NCI-H2171 (cell line): ENCODE measurements around the gene IFT43.

ENCODE experiments used
- DNase-seq: peaks from one replicate; lab custom pipeline; 2025; lab: John Stamatoyannopoulos, UW

Gene IFT43

DNA sequence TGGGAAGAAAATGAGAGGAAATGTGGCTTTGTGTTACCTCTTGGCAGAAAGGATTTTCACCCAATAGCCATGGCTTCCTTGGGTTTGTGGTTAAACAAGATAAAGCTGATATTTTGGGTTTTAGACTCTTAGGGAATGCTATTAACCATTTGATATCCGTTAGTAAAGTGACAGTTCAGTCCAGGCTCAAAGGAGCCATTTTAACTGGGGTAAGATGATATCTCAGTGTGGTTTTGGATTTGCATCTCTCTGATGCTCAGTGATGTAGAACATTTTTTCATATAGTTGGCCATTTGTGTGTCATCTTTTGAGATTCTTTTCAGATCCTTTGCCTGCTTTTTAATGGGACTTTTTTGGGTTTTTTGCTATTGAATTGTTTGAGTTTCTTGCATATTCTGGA, 30.1 kb downstream of the IFT43 start:
- DNase-seq, result no peak

DNA sequence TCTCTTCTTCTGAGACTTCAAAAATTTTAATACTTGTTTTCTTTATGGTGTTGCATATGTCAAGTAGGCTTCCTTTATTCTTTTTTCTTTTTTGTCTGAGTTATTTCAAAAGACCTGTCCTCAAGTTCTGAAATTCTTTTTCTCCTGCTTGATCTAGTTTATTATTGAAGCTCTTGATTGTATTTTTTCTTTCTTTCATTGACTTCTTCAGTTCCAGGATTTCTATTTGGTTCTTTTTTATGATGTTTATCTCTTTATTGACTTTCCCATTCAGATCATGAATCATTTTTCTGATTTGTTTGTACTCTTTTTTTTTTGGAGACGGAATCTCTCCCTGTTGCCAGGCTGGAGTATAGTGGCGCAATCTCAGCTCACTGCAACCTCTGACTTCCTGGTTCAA, 34.1 kb downstream of the IFT43 start:
- DNase-seq, result no peak

DNA sequence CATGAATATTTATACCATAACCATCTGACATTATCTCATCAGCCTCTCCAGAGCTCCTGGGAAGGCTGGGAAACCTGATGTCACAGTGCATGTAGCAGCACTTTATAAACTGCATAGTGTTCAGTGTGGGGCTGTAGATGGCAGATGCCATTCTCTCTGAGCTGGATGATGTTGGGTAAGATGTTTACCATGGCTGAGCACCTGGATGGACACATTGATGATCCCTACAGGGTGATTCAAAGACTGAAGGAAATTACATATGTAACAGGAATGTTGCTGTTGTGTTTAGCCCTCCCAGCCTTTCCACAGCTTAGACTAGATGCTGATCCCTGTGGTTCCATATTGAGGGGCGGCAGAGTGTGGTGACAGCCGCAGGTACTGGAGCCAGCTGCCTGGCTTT, 37.4 kb downstream of the IFT43 start:
- DNase-seq, result no peak

GRCh38 chr14:76023757-76024156, 38.2 kb downstream of the IFT43 start:
- no peak for DNase-seq

DNA sequence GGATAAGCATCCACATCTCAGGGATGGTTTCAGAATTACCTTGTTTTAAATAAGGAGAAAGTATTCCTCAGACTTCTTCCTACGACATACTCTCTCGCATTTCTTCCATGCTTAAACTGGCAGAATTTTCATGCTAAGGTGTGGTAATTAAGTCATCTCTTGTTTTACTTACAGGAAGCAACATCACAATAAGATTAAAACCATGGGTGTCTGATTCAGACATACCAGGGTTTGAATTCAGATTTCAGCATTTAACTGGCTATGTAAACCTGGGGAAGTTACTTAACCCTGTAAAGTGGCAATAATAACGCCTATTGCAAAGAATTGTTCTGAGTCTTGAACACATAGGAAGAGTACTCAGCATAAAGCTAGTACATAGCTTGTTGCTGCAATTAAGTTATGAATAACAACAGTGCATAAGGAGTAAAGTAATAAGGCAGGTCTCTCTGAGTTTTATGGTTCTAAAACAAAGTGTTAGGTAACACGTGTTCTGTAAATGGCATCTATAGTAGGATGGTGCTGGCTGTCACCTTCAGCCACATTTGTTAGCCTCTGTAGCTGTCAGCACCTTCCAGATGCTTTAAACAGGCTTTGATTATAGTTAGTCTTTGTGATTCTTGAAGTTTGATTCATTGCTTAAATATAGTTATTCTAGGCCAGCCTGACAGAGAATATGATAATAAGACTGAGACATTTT, 38.8 kb downstream of the IFT43 start:
- DNase-seq, result no peak

DNA sequence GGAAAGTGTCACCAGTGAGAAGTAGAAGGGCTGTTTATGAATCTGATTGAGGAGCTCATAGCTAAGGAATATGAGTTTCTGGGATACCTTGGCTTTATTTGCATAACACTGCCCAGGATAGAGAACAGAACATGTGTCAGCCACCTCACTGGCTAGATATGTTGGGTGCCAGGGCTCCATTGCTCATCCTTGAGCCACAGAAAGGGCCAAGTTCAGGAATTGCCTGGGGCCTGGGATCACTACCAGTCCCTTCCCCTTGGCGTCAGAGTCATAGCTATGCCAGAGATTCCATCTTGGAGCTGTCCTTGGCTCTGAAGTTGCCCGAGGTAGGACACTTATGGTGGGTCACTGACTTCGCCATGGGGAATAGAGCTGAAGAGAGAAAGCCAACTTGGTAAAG, 49.0 kb downstream of the IFT43 start:
- no peak for DNase-seq

GRCh38 chr14:76040704-76041103, 55.1 kb downstream of the IFT43 start:
- DNase-seq, result no peak

- DNase-seq, result no peak
Observed at GRCh38 chr14:76045773-76046172, 60.2 kb downstream of the IFT43 start.

DNA sequence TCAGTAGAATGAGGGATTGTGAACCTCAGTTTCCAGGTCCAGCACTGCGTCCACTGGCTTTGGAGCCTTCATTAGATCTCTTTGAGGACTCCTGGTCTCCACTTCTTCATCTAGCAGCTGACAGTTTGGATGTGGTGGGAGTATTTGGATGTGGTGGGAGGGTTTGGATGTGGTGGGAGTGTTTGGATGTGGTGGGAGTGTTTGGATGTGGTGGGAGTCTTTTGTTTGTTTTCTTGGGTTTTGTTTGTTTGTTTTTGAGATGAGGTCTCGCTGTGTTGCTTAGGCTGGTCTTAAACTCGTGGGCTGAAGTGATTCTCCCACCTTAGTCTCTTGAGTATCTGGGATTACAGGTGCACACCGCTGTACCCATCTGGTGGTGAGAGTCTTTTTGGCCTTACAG, 64.7 kb downstream of the IFT43 start:
- no peak for DNase-seq

- DNase-seq, result peak; percentile 46
Observed at GRCh38 chr14:76050797-76051392, 65.3 kb downstream of the IFT43 start.

DNA sequence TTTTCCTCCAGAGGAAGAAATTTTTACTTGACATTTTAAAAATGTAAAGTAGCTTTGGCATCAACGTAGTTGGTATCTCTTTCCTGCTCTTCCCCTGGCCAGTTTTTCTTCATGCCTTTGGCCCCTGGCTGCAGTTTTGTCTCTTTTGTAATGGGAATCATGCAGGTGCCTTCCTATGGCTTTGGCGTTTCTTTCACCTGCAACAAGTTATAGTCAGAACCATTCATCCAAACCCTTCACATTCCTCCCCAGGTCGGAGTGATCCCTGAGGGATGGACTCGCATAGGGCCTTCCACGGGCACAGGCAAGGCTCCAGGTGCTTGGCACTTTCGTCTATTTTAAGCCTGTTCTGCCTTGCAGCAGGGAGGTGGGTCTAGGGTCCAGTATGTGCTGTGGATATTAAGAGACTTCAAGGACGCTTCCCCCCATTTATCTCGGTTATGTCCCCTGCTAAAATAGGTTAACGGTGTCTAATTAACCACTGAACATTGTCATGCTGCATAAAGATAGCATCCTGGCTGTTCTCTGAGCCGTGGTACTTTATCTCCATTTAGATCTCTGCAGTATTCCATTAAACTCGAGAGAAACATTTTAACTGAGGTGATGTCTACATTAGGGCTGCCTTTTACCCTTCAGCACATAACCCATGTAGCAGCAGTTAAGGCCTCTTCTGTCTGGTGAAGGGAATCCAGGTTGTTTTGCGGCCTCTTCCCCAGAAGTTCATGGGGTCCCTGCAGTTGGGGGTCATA, 66.3 kb downstream of the IFT43 start:
- no peak for DNase-seq

DNA sequence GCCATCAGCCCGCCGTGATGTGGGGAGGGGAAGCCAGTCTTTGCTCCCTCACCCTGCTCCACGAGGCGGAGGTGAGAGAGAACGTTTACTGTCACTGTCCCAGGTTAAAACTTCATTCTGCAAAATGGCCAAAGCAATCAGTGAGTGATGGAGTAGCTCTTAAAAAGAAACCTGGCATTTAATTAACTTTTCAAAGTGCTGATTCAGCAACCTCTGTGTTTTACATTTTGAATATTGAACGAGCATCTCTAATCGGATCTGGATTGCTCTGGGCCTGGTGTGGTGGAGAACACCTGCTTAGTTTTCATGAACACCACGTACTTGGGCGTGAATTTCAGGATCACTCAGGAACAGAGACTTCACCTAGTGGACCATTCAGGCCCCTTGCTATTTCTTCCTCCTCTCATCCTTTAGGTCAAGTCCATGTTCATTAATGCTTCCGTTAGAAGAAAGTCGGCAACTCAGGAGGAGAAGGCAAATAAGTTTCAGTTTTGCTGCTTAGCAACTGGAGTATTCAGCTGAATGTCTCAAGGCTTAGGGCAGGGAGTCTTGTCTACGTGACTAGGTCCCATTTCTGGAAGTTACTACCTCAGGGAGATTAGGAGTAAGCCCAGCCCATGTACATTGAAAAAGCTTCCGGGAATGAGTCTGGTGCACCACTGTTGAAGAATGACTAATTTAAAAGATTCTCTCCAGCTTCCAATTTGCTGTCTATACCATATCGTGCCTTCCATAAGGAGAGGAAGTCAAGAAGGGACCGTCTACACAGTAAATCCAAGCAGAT, 68.2 kb downstream of the IFT43 start:
- DNase-seq, result no peak

GRCh38 chr14:76055330-76055729, 69.8 kb downstream of the IFT43 start:
- no peak for DNase-seq

- DNase-seq, result peak; percentile 9
Observed at GRCh38 chr14:76056128-76056527, 70.6 kb downstream of the IFT43 start.

DNA sequence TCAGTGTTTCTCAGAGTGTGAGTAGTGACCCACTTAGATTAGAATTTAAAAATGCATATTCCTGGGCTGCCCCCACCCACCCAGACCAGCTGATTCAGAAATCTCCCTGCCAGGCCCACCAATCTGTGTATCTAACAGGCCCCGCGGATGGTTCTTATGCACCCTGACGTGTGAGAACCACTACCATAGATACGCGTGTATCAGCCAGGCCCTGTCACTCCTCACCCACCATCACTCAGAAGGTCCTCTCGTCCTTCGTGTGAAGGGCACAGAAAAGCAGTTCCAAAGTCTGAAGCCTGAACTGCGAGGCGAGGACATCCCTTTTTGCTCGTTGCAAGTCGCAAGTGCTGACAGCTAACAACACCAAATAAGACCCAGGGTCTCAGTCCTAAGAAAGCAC, 72.4 kb downstream of the IFT43 start:
- no peak for DNase-seq

- DNase-seq, result no peak
Observed at GRCh38 chr14:76063327-76063726, 77.8 kb downstream of the IFT43 start.

DNA sequence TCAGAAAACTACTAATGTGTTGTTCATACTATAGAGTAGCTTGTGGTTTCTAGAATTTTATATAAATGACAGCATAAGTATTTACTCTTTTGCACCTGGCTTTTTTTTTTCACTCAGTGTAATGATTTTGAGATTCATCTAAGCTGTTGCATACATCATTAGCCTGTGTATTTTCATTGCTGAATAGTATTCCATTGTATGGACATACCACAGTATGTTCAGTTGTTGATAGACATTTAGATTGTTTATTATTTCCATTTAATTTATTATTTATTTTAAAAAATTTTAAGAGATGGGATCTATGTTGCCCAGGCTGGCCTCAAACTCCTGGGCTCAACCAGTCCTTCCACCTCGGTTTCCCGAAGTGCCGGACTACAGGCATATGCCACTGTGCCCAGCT, 80.0 kb downstream of the IFT43 start:
- no peak for DNase-seq

DNA sequence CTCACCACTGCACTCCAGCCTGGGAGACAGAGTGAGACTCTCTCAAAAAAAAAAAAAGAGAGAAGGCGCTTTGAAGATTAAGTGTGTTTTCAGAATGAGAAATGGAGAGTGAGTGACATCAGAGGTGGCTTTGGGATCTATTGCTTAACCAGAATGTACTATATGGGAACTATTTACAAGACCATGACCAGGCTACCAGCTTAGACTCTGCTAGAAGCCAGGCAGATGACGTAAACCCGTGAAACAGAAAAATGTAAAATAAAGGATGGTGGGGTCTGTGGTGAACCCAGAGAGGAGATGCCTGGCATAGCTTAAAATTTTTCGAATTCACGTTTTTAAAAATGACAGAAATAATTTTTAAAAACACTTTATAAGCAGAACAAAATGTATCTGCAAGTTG, 82.0 kb downstream of the IFT43 start:
- DNase-seq, result no peak

DNA sequence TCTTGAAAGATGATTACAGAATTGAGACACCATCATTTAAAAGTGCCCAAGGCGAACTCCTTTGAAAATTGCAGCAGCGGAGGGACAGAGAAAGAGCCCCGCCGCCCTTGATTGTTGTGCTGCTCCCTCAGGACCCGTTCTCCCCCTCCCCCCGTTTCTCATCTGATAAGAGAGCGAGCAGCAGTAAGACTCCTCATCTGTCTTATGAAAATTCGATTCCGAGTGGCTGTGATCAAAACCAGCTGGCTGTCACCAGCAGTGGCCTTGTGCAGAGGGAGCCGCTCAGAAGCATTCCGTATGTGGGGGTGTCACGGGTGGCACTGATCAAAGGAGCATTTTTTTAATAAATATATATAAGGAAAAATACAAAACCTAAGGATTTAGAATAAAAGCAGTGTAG, 88.2 kb downstream of the IFT43 start:
- DNase-seq, result no peak

DNA sequence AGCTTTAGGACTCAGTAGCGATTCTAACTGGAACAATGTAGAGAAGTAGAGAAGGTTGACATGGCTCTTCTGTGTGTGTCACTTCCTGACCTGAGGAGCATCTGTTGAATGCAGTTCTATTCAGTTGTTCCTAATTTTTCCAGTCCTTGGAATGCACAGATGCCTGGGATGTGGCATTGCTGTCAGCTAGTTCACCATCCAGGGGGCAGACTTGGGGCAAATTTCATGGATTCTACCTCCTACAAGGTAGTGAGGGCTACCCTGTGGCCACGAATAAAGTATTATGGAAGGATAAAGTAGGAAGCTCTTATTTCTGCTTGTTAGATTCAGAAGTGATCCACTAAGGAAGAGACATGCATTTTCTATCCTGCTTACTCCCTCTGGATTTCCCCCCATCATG, 91.8 kb downstream of the IFT43 start:
- no peak for DNase-seq

GRCh38 chr14:76078501-76078900, 92.9 kb downstream of the IFT43 start:
- no peak for DNase-seq

DNA sequence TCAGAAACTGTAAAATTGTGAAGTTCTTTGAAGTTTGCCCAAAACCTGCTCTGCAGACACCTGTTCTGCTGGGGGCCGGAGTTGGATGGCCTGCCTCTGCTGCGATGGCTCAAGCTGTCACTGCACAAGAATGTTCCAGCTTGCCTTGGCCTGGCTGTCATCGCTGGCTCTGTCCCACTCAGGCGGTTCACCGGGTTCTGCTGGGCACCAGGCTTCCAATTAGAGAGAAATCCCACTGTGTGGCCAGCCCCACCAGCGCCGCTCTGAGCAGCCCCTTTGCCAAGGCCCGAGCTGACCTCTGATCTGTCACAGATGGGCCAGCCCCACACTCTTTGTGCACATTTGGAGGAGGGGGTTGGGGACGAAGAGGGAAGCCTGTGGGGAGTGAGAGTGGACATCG, 94.5 kb downstream of the IFT43 start:
- DNase-seq, result no peak

DNA sequence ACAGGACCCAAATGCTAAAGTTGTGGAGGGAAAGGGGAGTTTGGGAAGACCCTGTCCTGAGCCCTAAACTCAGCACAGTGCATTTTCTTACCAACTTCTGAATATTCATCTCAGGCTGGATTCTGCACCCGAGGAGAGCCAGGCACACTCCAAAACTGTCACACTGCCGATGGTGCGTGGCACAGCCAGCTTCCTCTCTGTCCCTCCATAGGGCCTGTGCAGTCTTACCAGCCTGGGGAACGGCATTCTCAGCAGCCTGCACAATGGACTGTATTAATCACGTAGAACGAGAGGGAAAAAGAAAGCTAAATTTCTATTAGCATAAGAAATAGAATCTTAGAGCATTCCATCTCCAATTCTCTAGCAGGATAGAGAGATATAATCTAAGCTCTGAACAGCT, 94.9 kb downstream of the IFT43 start:
- no peak for DNase-seq
